HT-29 (cell line): ENCODE results near the gene CEP131. TPM values are rescaled to one million over a fixed set of nuclear protein-coding genes. Genes with fewer than 3 reads are reported as not detected.
"Not testable (repeated sequence)": the region's sequence is repeated elsewhere in the genome, so short reads cannot be mapped to it uniquely, and the experiment has no call there.

Experiments used
- DNase-seq: peaks from one replicate; pipeline ENCODE4 v3.0.0-alpha.2; 2015; ENCODE audit warnings: low spot score
- total RNA-seq: library from RNA; depleted of rRNA; stranded (reverse); fragments of >200 nt; shearing (Covaris generic); gene quantifications from 2 replicates; pipeline ENCODE4 v1.2.3, GENCODE V29; 2014; rRNA removed

The CEP131 gene
- total RNA-seq, 1 experiment from 2014 or later = 46.0 TPM

DNA sequence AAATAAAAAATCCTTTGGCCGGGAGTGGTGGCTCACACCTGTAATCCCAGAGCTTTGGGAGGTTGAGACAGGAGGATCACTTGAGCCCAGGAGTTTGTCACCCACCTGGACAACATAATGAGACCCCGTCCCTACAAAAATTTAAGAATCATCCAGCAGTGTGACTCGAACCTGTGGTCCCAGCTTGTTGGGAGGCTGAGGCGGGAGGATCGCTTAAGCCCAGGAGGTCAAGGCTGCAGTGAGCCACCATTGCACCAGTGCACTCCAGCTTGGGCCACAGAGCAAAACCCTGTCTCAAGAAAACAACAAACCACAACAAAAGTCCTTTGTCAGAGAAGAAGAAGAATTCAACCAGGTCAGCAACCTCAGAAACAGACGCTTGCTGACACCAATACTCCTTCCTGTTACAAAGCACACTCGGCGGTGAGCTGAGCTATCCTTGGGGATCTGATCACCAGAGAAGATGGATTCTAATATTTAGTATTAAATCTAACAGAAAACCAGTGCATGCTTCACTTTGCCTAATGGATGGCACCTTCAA is 70.4 kb downstream of the CEP131 start:
- no peak for DNase-seq

DNA sequence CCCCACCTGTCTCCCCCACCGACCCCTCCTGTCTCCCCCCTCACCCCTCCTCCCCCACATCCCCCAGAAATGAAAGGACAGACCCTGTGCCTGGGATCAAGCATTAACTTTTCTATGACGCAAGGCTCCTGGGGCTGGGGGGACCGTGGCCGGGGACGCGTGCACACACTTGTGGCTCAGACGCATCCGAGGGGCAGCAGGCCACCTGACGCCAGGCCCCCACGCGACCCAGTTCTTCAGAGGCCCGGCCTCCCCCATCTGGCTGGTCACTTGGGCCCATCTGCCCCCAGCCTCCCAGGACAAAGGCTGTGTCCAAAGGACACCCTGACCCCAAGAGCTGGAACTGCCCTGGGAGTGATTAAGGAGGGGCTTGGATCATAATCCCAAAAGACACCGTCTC is 71.5 kb downstream of the CEP131 start:
- no peak for DNase-seq

DNA sequence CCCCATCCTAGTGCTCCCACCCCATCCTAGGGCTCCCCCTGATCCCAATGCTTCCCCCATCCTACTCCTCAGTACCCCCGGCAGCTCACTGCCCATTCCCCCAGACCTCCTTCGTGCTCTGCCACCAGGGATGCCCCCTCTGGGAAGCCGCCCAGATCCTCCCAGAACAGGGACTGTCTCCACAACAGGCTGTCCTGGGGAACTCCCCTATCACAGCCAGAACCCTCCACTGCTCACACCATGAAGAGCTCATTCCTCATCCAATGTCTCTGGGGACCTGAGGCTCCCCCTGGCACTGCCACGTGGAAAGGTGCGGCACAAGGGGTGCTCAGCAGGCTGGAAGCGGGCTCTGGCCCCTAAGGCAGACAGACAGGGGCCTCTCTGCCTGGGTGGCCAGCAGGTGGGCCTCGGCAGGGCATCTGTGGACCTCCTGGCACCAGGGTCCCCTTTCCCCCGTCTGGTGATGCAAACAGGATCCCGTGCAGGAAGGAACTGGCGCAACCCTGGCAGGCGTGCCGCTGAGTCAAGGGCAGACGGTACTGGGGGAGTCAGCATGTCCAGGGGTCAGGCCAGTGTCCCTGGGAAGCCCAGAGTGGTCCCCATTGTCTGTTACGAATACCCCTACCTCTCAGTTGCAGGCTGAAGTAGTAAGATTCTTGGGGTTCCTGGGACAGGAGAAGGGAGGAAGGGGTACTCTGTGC is 72.2 kb downstream of the CEP131 start:
- no peak for DNase-seq

DNA sequence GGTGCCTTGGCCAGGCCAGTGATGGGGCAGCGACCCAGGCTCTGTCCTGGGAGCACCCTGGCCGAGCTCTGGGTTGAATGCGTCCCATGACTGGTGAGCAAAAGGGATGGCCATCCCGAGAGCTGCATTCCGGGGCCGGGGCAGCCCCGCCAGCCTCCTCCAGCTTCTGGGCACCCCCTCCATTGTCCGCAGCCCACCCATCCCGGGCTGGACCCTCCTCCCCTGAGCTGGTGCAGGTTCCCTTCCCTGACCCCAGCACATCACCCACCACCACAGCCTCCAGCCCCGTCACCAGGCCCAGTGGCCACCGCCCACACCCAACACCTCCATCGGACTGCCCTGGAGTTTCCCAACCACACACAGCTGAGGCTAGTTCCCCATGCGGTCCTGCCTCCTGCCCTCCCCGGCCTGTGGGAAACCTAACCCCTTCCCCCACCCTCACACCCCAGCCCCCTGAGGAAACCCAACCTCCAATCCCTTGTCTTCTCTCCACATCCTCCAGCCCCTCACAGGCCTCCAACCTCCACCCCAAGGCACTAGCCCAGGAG is 73.7 kb downstream of the CEP131 start:
- DNase-seq = no peak

DNA sequence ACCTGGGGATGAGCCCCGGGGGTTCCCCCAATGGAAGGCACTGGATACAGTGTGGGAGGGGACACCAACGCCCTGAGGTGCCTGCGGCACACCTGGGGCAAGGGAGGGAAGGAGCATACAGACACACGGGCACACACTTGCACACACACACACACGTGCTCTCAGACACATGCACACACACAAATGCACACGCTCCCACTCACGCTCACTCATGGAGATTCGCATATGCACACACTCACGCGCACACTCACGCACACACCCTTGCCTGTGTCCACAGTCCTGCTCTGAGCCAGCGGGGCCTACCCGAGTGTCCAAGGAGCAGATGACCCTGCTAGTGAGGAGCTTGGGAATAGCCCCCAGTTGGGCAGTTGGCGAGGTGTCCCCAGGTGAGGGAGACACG is 74.2 kb downstream of the CEP131 start:
- no peak for DNase-seq

DNA sequence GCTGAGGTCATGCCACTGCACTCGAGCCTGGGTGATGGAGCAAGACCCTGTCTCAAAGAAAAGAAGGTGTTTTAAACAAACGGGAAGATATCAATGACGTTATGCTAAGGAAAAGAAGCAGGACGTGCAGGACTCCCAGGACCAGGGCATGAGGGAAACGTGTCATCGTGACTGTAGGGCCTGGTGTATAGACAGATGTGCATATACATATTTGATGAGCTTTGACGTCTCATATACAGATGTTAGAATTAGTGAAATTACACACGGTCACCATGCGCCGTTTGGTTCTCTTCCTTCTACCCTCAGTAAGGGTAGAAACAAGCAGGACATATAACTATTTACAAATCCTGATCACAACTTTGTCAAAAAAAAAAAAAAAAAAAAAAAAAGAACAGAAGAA is 75.1 kb downstream of the CEP131 start:
- DNase-seq = no peak

DNA sequence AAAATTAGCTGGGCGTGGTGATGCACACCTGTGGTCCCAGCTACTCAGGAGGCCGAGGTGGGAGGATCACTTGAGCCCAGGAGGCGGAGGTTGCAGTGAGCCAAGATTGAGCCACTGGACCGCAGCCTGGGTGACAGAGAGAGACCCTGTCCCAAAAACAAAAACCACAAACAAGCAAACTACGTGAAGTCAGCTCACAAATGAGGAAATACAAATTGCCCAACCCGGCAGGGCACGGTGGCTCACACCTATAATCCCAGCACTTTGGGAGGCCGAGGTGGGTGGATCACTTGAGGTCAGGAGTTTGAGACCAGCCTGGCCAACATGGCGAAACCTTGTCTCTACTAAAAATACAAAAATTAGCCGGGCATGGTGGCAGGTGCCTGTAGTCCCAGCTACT is 76.6 kb downstream of the CEP131 start:
- DNase-seq = not testable (repeated sequence)

DNA sequence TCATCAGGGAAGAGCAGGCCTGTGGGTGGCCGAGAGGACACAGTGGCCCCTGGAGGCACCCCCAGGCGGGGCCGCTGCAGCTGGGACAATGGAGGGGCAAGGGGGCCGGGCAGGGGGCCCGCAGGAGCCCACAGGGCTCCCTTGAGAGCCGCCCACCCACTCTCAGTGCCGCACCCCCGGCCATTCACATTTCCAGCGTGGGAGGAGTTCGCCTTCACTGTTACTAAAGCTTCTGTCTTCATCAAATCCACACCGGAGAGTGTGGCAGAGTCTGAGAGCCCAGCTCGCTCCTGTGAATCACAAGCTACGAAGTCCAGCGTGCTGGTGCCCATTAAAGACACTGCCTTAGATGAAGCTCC is 78.4 kb downstream of the CEP131 start:
- DNase-seq = no peak

DNA sequence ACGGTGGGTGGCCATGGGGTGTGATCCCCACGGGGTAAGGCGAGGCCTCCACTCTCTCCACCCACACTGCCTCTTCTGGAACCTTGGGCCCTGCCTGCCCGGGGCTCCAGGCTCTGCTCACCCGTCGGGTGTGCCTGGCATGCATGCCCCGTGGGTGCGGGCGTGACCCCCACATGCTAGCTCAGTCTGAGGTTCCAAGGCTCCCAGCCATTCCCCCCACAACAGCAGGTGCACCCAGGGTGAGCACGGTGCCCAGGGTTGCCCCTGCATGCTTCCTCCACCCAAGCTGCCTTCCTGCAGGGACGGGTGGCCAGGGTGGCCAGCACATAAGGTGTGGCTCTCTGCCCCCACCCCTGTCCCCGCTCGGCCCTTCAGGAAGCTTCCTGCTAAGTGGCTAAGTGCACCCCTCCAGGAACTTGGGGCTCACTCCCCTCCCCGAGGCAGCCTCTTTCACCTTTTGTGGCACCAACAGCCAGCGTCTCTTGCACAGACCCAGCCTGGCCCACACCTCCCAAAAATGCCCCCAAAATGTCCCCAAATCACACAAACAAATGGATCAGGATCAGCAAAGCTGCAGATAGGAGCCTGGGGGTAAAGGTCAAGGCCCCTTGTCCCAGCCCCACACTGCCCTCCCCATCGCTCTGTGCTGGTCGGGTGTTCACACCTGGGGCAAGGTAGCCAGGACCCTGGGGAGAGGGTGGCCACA is 78.9 kb downstream of the CEP131 start:
- DNase-seq = no peak

DNA sequence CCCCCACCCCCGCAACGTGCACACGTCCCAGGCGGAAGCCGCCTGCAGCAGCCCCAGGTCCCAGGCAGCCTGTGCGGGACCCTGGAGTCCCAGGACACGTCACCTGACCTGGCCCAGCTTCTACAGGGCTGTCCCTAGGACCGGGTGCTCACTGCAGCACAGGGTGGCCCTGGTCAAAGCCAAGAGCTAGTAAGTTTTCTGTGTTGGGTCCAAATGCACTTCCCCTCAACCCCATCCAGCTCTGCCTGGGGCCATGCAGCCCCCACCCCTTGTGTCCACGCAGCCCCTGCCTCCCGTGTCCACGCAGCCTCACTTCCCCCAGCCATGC is 79.6 kb downstream of the CEP131 start:
- no peak for DNase-seq

DNA sequence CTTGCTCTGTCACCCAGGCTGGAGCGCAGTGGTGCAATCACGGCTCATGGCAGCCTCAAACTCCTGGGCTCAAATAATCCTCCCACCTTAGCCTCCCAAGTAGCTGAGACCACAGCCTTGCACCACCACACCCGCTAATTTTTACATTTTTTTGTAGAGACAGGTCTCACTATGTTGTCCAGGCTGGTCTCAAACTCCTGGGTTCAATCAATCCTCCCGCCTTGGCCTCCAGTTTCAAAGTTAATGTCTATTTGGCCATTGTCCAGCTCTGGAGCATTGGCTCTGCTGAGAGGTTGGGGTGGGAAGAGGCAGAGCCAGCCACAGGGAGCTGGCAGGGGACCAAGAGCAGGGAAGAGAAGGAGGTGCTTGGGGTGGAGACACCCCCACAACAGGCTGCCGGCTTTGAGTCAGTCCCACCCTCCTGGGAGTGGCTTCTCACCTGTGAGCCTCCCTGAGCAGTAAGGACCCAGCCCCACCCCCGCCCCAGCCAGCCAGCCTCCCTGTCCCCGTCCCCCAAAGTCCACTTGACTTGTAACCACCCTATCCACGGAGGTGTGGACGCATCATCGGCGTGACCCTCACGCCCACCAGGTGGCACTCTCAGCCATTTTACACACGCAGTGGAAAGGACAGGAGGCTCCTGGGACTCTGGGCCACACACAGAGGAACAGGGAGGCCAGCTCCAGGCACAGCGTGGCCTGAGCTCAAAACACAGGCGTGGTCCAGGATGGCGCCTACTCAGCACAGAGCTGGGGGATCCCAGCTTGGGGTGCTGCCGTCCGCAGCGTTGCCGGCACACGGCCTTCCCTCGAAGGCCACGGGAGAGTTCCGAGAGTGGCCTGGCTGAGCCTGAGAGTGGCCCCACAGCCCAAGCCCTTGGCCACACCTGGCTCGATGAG is 80.2 kb downstream of the CEP131 start:
- DNase-seq = peak; percentile 98

DNA sequence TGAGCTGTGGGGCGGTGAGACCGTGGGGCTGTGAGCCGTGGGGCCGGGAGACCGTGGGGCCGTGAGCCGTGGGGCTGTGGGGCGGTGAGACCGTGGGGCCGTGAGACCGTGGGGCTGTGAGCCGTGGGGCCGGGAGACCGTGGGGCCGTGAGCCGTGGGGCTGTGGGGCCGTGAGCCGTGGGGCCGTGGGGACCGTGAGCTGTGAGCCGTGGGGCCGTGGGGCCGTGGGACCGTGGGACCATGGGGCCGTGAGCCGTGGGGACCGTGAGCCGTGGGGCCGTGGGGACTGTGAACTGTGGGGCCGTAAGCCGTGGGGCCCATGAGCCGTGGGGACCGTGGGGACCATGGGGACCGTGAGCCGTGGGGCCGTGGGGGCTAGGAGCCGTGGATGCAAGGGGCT is 82.1 kb downstream of the CEP131 start:
- DNase-seq = no peak

DNA sequence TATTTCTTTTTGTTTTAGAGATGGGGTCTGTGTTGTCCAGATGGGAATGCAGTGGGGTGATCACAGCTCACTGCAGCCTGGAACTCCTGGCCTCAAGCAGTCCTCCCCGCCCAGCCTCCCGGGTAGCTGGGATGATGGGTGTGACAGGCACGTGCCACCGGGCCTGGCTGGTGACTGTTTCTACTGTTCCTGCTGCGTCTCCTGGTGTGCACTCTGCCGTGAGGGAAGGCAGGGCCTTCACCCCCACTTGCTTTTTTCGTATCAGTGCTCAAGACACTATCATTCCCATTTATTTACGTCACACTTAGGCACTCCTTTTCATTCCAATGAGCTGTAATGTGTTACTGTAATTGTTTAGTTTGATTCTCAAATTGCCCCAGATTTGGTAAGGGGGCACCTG is 82.7 kb downstream of the CEP131 start:
- no peak for DNase-seq

Other genes with a start within 250 kb of the CEP131 start
- 9.7 and 12.7 TPM in 2 replicates for gene CHMP6, start 231.1 kb downstream of the CEP131 start, total RNA-seq
- gene BAIAP2, start 187.8 kb downstream of the CEP131 start, total RNA-seq = 93.8 and 105 TPM in 2 replicates
- not detected in 2 replicates for gene PVALEF, start 57.5 kb downstream of the CEP131 start, total RNA-seq
- 64.6 and 71.3 TPM in 2 replicates for gene AATK, start 56.7 kb downstream of the CEP131 start, total RNA-seq
- gene TEPSIN, start 16.1 kb upstream of the CEP131 start, total RNA-seq = 39.4 and 46.2 TPM in 2 replicates
- 87.4 and 96.5 TPM in 2 replicates for gene NDUFAF8, start 16.4 kb upstream of the CEP131 start, total RNA-seq
- gene SLC38A10, start 72.3 kb upstream of the CEP131 start, total RNA-seq = 109 and 116 TPM in 2 replicates
- 10.4 and 11.6 TPM in 2 replicates for gene BAHCC1, start 172.5 kb upstream of the CEP131 start, total RNA-seq